Duodenal mucosa (tissue), 2 donors: ENCODE results near the gene ISL2.

Experiments used
- H3K27ac ChIP-seq: one replicate; pipeline ENCODE4 v1.7.0; 2013; ENCODE audit warnings: low read depth, low read length
- H3K27me3 ChIP-seq, 2 donors: one replicate each; pipeline ENCODE4 v1.7.0; 2013; ENCODE audit warnings: low read length in 2 of 2, control low read depth in 1 of 2; ENCODE audit not compliant: insufficient read depth in 2 of 2, control insufficient read depth in 1 of 2
- H3K36me3 ChIP-seq, 2 donors: one replicate each; pipeline ENCODE4 v1.7.0; 2013; ENCODE audit warnings: low read length in 2 of 2, control low read depth in 1 of 2; ENCODE audit not compliant: insufficient read depth in 2 of 2, control insufficient read depth in 1 of 2
- H3K4me1 ChIP-seq, 2 donors: one replicate each; pipeline ENCODE4 v1.7.0; 2013; ENCODE audit warnings: low read length in 2 of 2, control low read depth in 1 of 2; ENCODE audit not compliant: insufficient read depth in 2 of 2, control insufficient read depth in 1 of 2
- H3K4me3 ChIP-seq, 2 donors: one replicate each; pipeline ENCODE4 v1.7.0; 2013; ENCODE audit warnings: low read length in 2 of 2, low read depth in 1 of 2
- H3K9ac ChIP-seq, 2 donors: one replicate each; pipeline ENCODE4 v1.7.0; 2013; ENCODE audit warnings: low read length in 2 of 2, low read depth in 1 of 2
- H3K9me3 ChIP-seq, 2 donors: one replicate each; pipeline ENCODE4 v1.7.0; 2013; ENCODE audit warnings: low read length in 2 of 2, control low read depth in 1 of 2; ENCODE audit not compliant: control insufficient read depth in 1 of 2

ISL2 gene

GRCh38 chr15:76349301-76350070 is 12.9 kb downstream of the ISL2 start:
- Histone ChIP-seq H3K9me3 (no peaks in the 10 kb centered on the region), H3K4me3 (no peak overlapping the region), H3K4me1 (peaks cover 0 to 14% of the 10 kb centered on the region in 2 donors)

DNA sequence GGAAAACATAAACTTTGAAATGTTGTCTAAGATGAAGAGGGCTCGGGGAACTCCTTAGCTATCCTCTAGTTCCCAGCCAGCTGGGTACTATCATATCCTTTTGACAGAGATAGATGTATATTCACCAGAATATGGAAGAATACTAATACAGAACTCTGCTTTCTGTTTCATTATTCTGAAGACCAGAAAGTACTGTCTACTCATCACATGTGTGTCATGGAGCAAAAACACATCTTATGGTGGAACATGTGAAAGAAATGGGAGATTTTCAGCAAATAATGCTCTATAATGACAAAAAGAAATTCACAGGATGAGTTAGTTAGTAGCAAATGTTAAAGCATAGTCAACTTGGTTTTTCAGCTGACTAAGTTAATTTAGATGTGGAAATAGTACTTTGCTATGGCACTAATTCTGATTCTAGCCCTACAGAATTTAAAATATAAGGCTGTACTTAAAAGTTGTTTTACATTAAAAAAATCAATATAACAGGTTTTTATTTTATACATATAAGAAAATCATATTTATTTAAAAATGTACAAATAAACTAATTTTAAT is 16.5 kb downstream of the ISL2 start:
- H3K4me1 ChIP-seq = no peaks in the 10 kb centered on the region

More at GRCh38 chr15:76349301-76350070, 12.9 kb downstream of the ISL2 start:
- Histone ChIP-seq H3K27me3 (peaks cover 20 to 39% of the 10 kb centered on the region in 2 donors), H3K9ac (no peak overlapping the region), H3K27ac (no peak overlapping the region), H3K36me3 (peaks cover 0 to 4% of the 10 kb centered on the region in 2 donors)

DNA sequence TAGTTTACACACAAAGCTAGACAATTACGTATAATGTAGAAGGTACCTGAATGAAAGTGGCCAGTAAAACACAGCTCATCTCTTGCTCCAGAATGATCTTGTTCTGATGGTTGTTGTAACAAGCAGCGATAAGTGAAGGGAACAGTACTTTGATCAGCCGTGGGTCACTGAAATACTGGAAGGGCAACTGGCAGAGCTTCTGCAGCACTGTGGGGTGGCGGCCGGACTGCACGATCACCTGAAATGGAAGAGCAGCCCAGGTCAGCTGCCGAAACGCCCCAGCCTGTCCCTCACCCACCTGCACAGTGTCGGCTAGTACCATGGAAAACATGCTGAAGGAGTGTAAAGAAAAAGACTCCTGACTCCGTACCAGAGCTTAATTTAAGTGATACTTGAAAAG is 17.3 kb downstream of the ISL2 start:
- Histone ChIP-seq H3K27ac (no peak overlapping the region), H3K4me3 (no peak overlapping the region), H3K27me3 (no peaks in the 10 kb centered on the region), H3K4me1 (no peaks in the 10 kb centered on the region), H3K9ac (no peak overlapping the region), H3K36me3 (peaks cover 0 to 4% of the 10 kb centered on the region in 2 donors), H3K9me3 (no peaks in the 10 kb centered on the region)

More for the DNA sequence above, 16.5 kb downstream of the ISL2 start:
- Histone ChIP-seq H3K27me3 (peaks cover 0 to 5% of the 10 kb centered on the region in 2 donors), H3K9ac (no peak overlapping the region), H3K9me3 (no peaks in the 10 kb centered on the region), H3K27ac (no peak overlapping the region), H3K36me3 (peaks cover 0 to 4% of the 10 kb centered on the region in 2 donors), H3K4me3 (no peak overlapping the region)

- Histone ChIP-seq H3K36me3 (peaks cover 0 to 5% of the 10 kb centered on the region in 2 donors), H3K9me3 (no peaks in the 10 kb centered on the region), H3K9ac (no peak overlapping the region), H3K27me3 (no peaks in the 10 kb centered on the region), H3K27ac (no peak overlapping the region), H3K4me1 (no peaks in the 10 kb centered on the region), H3K4me3 (no peak overlapping the region)
These were observed 18.4 kb downstream of the ISL2 start for GRCh38 chr15:76354823-76355440.

DNA sequence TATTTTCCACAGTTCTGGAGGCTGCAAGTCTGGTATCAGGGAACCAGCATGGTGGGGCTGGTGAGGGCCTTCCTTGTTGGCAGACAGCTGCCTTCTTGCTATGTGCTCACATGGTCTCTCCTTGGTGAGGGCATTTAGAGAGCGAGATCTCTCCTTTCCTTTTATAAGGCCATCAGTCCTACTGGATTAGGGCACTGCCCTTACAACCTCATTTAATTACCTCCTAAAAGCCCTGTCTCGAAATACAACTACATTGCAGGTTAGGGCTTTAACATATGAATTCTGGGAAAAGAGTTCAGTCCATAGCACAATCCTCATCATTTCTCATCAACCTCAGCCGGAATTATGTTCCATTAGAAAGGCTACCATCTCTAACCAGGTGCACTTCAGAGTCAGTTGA is 21.9 kb downstream of the ISL2 start:
- no peaks in the 10 kb centered on the region for H3K9me3 ChIP-seq
- H3K36me3 ChIP-seq = peaks cover 0 to 7% of the 10 kb centered on the region in 2 donors
- no peaks in the 10 kb centered on the region for H3K4me1 ChIP-seq
- H3K4me3 ChIP-seq = no peak overlapping the region
- H3K9ac ChIP-seq = no peak overlapping the region
- H3K27me3 ChIP-seq = no peaks in the 10 kb centered on the region
- H3K27ac ChIP-seq = no peak overlapping the region

DNA sequence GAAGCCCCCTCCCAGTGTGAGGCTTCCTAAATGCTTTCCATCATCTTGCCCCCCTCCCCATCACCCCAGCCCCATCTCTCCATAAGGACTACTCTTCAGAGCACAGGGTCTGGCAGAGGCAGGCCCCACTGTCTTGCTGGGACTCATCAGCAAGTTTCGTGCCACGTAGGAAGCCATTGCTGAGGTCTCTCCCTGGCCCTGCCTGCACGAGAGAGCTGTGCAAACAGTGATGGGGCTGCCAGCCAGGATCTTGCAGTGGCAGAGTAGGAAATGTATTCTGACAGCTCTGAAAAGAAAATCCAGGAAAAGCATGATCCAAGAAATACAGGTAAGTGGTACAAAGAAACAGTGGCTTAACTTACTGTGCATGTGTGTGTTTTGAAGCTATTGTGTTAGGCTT is 22.6 kb downstream of the ISL2 start:
- Histone ChIP-seq H3K4me1 (no peaks in the 10 kb centered on the region), H3K36me3 (peaks cover 0 to 4% of the 10 kb centered on the region in 2 donors), H3K4me3 (no peak overlapping the region), H3K27me3 (no peaks in the 10 kb centered on the region), H3K9me3 (no peaks in the 10 kb centered on the region), H3K9ac (no peak overlapping the region), H3K27ac (no peak overlapping the region)

- H3K4me3 ChIP-seq = no peak overlapping the region
- H3K27ac ChIP-seq = no peak overlapping the region
These were observed 23.8 kb downstream of the ISL2 start for GRCh38 chr15:76360416-76360815.

DNA sequence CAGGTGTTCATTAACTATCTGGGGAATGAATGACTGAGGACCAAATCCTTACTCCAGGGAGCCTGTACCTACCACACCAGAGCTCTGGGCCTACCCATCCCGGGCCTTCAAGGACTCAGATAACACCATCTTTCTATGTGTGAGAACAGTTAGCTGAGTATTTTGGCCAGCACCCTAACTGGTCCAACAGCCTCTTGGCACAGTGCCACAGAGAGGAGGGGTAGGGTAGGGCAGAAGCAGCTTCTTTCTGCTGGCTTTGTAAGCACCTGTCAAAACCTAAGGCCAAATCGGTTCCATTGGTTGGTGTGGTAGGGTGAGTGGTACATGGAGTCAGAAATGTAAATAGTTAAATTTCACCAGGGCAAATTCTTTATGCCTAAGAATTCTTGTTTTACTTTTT is 26.7 kb downstream of the ISL2 start:
- H3K36me3 ChIP-seq = peaks cover 0 to 4% of the 10 kb centered on the region in 2 donors
- no peaks in the 10 kb centered on the region for H3K4me1 ChIP-seq
- H3K27ac ChIP-seq = no peak overlapping the region
- no peaks in the 10 kb centered on the region for H3K9me3 ChIP-seq
- H3K9ac ChIP-seq = no peak overlapping the region
- H3K27me3 ChIP-seq = no peaks in the 10 kb centered on the region
- H3K4me3 ChIP-seq = no peak overlapping the region

More at GRCh38 chr15:76360416-76360815, 23.8 kb downstream of the ISL2 start:
- Histone ChIP-seq H3K36me3 (peaks cover 0 to 4% of the 10 kb centered on the region in 2 donors), H3K9me3 (no peaks in the 10 kb centered on the region), H3K27me3 (no peaks in the 10 kb centered on the region), H3K4me1 (no peaks in the 10 kb centered on the region), H3K9ac (no peak overlapping the region)

DNA sequence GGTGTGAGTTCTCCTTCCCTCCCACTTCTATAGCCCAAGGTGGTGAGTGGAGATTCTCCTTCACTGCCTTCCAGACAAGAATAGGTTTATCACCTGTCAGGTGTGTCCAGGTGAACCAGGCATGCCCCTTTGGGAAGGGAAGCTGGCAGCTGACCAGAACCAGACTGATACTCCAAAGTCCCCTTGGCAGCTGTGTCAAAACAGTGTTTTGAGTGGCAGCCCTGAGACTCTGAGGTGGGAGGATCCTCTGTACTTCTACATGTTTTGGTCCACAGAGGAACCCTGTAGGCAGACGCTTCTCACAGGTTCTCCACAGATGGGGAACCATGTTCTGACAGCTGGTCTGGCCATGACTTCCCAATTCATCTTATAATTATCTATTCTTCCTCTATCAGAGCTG is 30.1 kb downstream of the ISL2 start:
- H3K9ac ChIP-seq = no peak overlapping the region
- H3K27ac ChIP-seq = no peak overlapping the region
- no peaks in the 10 kb centered on the region for H3K36me3 ChIP-seq

GRCh38 chr15:76368122-76368621 is 31.6 kb downstream of the ISL2 start:
- no peaks in the 10 kb centered on the region for H3K27me3 ChIP-seq
- no peak overlapping the region for H3K9ac ChIP-seq
- H3K9me3 ChIP-seq = no peaks in the 10 kb centered on the region
- H3K4me3 ChIP-seq = no peak overlapping the region
- H3K4me1 ChIP-seq = no peaks in the 10 kb centered on the region
- H3K27ac ChIP-seq = no peak overlapping the region
- peaks cover 0 to 5% of the 10 kb centered on the region in 2 donors for H3K36me3 ChIP-seq

More for the DNA sequence above, 30.1 kb downstream of the ISL2 start:
- Histone ChIP-seq H3K4me3 (no peak overlapping the region), H3K27me3 (no peaks in the 10 kb centered on the region), H3K9me3 (no peaks in the 10 kb centered on the region), H3K4me1 (no peaks in the 10 kb centered on the region)
